Measurements from ENCODE around the gene UAP1.

UAP1 gene

GRCh38 chr1:162645666-162646065, 84.1 kb downstream of the UAP1 start:
- no peaks in the 10 kb centered on the region for H3K27me3 ChIP-seq (ENCODE audit: control insufficient read depth, insufficient read depth, low read length)

GRCh38 chr1:162649583-162649982, 88.1 kb downstream of the UAP1 start:
- Histone ChIP-seq H3K27me3 (ENCODE audit: control insufficient read depth, insufficient read depth, low read length) (no peaks in the 10 kb centered on the region), H3K4me3 (ENCODE audit: low read length) (no peak overlapping the region)

More at GRCh38 chr1:162645666-162646065, 84.1 kb downstream of the UAP1 start:
- Histone ChIP-seq H3K27ac (ENCODE audit: low read depth, low read length) (no peak overlapping the region), H3K4me3 (ENCODE audit: low read length) (no peak overlapping the region), H3K36me3 (ENCODE audit: control insufficient read depth, insufficient read depth, low read length) (no peaks in the 10 kb centered on the region), H3K4me1 (ENCODE audit: control insufficient read depth, insufficient read depth, low read length) (peaks cover 2% of the 10 kb centered on the region), H3K9ac (ENCODE audit: low read length) (no peak overlapping the region)

More at GRCh38 chr1:162649583-162649982, 88.1 kb downstream of the UAP1 start:
- no peak overlapping the region for H3K27ac ChIP-seq (ENCODE audit: low read depth, low read length)
- no peaks in the 10 kb centered on the region for H3K36me3 ChIP-seq (ENCODE audit: control insufficient read depth, insufficient read depth, low read length)
- H3K9ac ChIP-seq (ENCODE audit: low read length): no peak overlapping the region
- H3K4me1 ChIP-seq (ENCODE audit: control insufficient read depth, insufficient read depth, low read length): peaks cover 10% of the 10 kb centered on the region
